K562 (cell line): ENCODE results near the gene IGF2R. TPM values are rescaled to one million over a fixed set of nuclear protein-coding genes. Genes with fewer than 3 reads are reported as not detected.

Experiments
- ATAC-seq: fragments of 200-7000 bp; cut with Tn5 transposase; 3 replicates; pipeline ENCODE4 v1.9.1; 2020; ENCODE audit warnings: moderate library complexity
- BruUV-seq: library from RNA; stranded (reverse); fragments of 400-500 nt; replicated peaks from 2 replicates; lab custom pipeline; 2021; lab: Mats Ljungman, UMichigan
- CTCF ChIA-PET: fragments of 300-600 bp; formaldehyde crosslinking; extraction: SDS; loops from one replicate; lab custom pipeline; 2021; ENCODE audit warnings: low intra/inter-chr PET ratio; lab: Yijun Ruan, JAX
- POLR2A ChIA-PET: fragments of 300-600, 350-650 bp; sonication (Branson Sonifier 250); formaldehyde crosslinking; extraction: SDS; loops from one replicate; lab custom pipeline; 2021; ENCODE audit warnings: antibody characterized with exemption, inconsistent platforms; lab: Yijun Ruan, JAX
- DNase-seq, 4 experiments: peaks; one replicate each; pipeline versions ENCODE4 v3.0.0 to v3.0.0-alpha.2; 2011 to 2018; ENCODE audit warnings: low spot score in 3 of 4, mixed read lengths in 3 of 4; ENCODE audit errors: extremely low read depth in 1 of 4
- FAIRE-seq: peaks from 2 replicates; lab custom pipeline; 2011; peaks lifted over from hg19 to GRCh38; lab: Jason Lieb, UNC
- H2AFZ ChIP-seq: 2 replicates; pipeline ENCODE4 v1.6.0; 2011; ENCODE audit warnings: low read depth, low read length, control low read depth, inconsistent platforms
- H3K27ac ChIP-seq: fragments of 200-600 bp; 3 replicates; pipeline ENCODE4 v1.8.0; 2011; ENCODE audit warnings: low read depth, mild to moderate bottlenecking, control low read depth, inconsistent platforms, low read length, moderate library complexity, mixed read lengths; ENCODE audit errors: extremely low read depth
- H3K27me3 ChIP-seq, 2 experiments: fragments of 300-600 bp in 1 of 2; 2 replicates in 1 of 2; 3 replicates in 1 of 2; pipeline versions ENCODE4 v1.6.0 to v1.8.0; 2011; ENCODE audit warnings: inconsistent platforms in 2 of 2, low read length in 2 of 2, mild to moderate bottlenecking in 1 of 2, mixed read lengths in 1 of 2, moderate library complexity in 1 of 2; ENCODE audit not compliant: control insufficient read depth in 2 of 2, insufficient read depth in 2 of 2
- H3K36me3 ChIP-seq: fragments of 300-600 bp; 3 replicates; pipeline ENCODE4 v1.8.0; 2011; ENCODE audit warnings: mild to moderate bottlenecking, low read length, inconsistent platforms; ENCODE audit not compliant: control insufficient read depth, insufficient read depth
- H3K4me1 ChIP-seq, 2 experiments: fragments of 200-600 bp in 1 of 2; replicated peaks in 1 of 2; 2 replicates in 1 of 2; 3 replicates in 1 of 2; pipeline versions ENCODE4 v1.5.1 to v1.8.0; 2011; ENCODE audit warnings: inconsistent platforms in 2 of 2, low read length in 2 of 2, mild to moderate bottlenecking in 1 of 2, mixed read lengths in 1 of 2, moderate library complexity in 1 of 2; ENCODE audit not compliant: control insufficient read depth in 2 of 2, insufficient read depth in 2 of 2
- H3K4me2 ChIP-seq: 2 replicates; pipeline ENCODE4 v1.6.1; 2011; ENCODE audit warnings: low read length, control low read depth, inconsistent platforms, mixed read lengths; ENCODE audit not compliant: insufficient read depth
- H3K4me3 ChIP-seq: fragments of 200-600 bp; sonication (generic), shearing (Covaris generic); 2 replicates; pipeline ENCODE4 v1.5.1; 2016; ENCODE audit warnings: control low read depth, inconsistent platforms
- H3K79me2 ChIP-seq: fragments of 200-600 bp; 3 replicates; pipeline ENCODE4 v1.8.0; 2011; ENCODE audit warnings: low read length, inconsistent platforms; ENCODE audit not compliant: control insufficient read depth, insufficient read depth
- H3K9ac ChIP-seq, 2 experiments: 2 replicates each; pipeline versions ENCODE4 v1.6.0 to v1.6.1; 2011; ENCODE audit warnings: low read depth in 2 of 2, low read length in 2 of 2, control low read depth in 1 of 2, inconsistent platforms in 1 of 2, mild to moderate bottlenecking in 1 of 2, mixed read lengths in 1 of 2; ENCODE audit not compliant: insufficient read depth in 1 of 2
- H3K9me1 ChIP-seq: one replicate; pipeline ENCODE4 v1.6.0; 2011; ENCODE audit warnings: inconsistent platforms, mild to moderate bottlenecking, low read length, moderate library complexity; ENCODE audit not compliant: control insufficient read depth, insufficient read depth
- H3K9me3 ChIP-seq: replicated peaks from 2 replicates; pipeline ENCODE4 v1.5.1; 2011; ENCODE audit warnings: low read depth, low read length, inconsistent platforms; ENCODE audit not compliant: control insufficient read depth, insufficient read depth
- H4K20me1 ChIP-seq: replicated peaks from 2 replicates; pipeline ENCODE4 v1.6.1; 2011; ENCODE audit warnings: low read length, inconsistent platforms, mixed read lengths; ENCODE audit not compliant: control insufficient read depth, insufficient read depth
- GABPB1 ChIP-seq: sonication (generic); formaldehyde crosslinking; IDR thresholded peaks from 2 replicates; pipeline ENCODE4 v1.8.0; 2022; ENCODE audit warnings: mild to moderate bottlenecking, missing genetic modification reagents
- ID3 ChIP-seq, 2 experiments: fragments of 250-450 bp in 1 of 2; fragments of 450-650 bp in 1 of 2; sonication (Bioruptor Pico) in 1 of 2; IDR thresholded peaks; 2 replicates each; pipeline versions ENCODE4 v1.6.1 to v1.8.0; 2016 to 2021; ENCODE audit warnings: mild to moderate bottlenecking in 2 of 2, moderate library complexity in 2 of 2, missing compliant biosample characterization in 1 of 2, missing genetic modification characterization in 1 of 2
- MNT ChIP-seq, 2 experiments: fragments of 450-650 bp; conservative IDR thresholded peaks; 2 replicates each; pipeline ENCODE4 v1.6.1; 2017; ENCODE audit warnings: mild to moderate bottlenecking in 2 of 2, moderate library complexity in 2 of 2
- MYNN ChIP-seq, 2 experiments: sonication (generic); formaldehyde crosslinking in 1 of 2; IDR thresholded peaks; 2 replicates each; pipeline versions ENCODE4 v1.5.0 to v1.6.1; 2016 to 2020; ENCODE audit warnings: antibody characterized with exemption in 1 of 2, missing genetic modification reagents in 1 of 2
- SAFB ChIP-seq: fragments of 200-400 bp; formaldehyde crosslinking; IDR thresholded peaks from 2 replicates; pipeline ENCODE4 v1.6.1; 2017; ENCODE audit warnings: low read depth, low read length, borderline replicate concordance
- VEZF1 ChIP-seq: fragments of 200-800 bp; sonication (Bioruptor generic); IDR thresholded peaks from 2 replicates; pipeline ENCODE4 v1.6.1; 2017; ENCODE audit warnings: missing genetic modification characterization, missing compliant biosample characterization
- ZNF217 ChIP-seq: sonication (generic); formaldehyde crosslinking; IDR thresholded peaks from 2 replicates; pipeline ENCODE4 v1.8.0; 2022; ENCODE audit warnings: mild to moderate bottlenecking, missing genetic modification reagents
- ZNF274 ChIP-seq: IDR thresholded peaks from 2 replicates; pipeline ENCODE4 v1.6.1; 2011; ENCODE audit warnings: low read depth, mild to moderate bottlenecking, low read length, moderate library complexity, borderline replicate concordance
- WGBS: fragments of 100-300 bp; shearing (Covaris generic); methylation state at CpG from one replicate; pipeline ENCODE4 v1.1.6; 2016; ENCODE audit warnings: low coverage, mixed read lengths; ENCODE audit not compliant: insufficient coverage; ENCODE audit errors: missing lambda C conversion rate; 5-methylcytosine and 5-hydroxymethylcytosine counted together
- in situ Hi-C: fragments of 300-500 bp; cut with MboI; formaldehyde crosslinking; loops from 4 replicates; pipeline ENCODE4 v1.15.0; 2018; ENCODE audit warnings: inconsistent platforms, mixed read lengths
- intact Hi-C: fragments of 100-400 bp; cut with micrococcal nuclease; formaldehyde crosslinking; loops from 2 replicates; pipeline ENCODE4 v1.14.2; 2022
- polyA plus RNA-seq, 8 experiments: library from polyadenylated mRNA; depleted of rRNA in 4 of 8; stranded (reverse) in 5 of 8; unstranded in 3 of 8; fragments of >200 nt; fragmentation: Nextera tagmentation in 2 of 8; fragmentation: Illumina TruSeq in 1 of 8; extraction: Ambion mirVana in 2 of 8; extraction: Trizol in 1 of 8; gene quantifications; 2 replicates each; pipeline versions ENCODE4 v1.2.1 to v1.2.3, GENCODE V29; 2011 to 2014; ENCODE audit warnings: inconsistent platforms in 1 of 8, missing spikeins in 1 of 8
- total RNA-seq, 7 experiments: library from RNA; depleted of rRNA in 6 of 7; stranded (reverse); fragments of >200 nt in 6 of 7; fragmentation: Illumina TruSeq in 2 of 7; extraction: Trizol in 2 of 7; gene quantifications; 2 replicates each; pipeline versions ENCODE4 v1.2.1 to v1.2.3, GENCODE V29; 2011 to 2021; ENCODE audit warnings: low replicate concordance in 1 of 7

Gene IGF2R
- total and polyA plus RNA-seq, 9 of the 15 experiments (the other 6 are each of a cell fraction or from before 2014, with no cell fraction given), result 3.5 to 92.3 (median 34.5) TPM

- no peak for TF ChIP-seq MYNN (IDR thresholded peaks at IDR 0.05)
- TF ChIP-seq MYNN (CRISPR knock-in tag; IDR thresholded peaks at IDR 0.05), result no peak
- in situ Hi-C loops (no loop called here), intact Hi-C loops (no loop called here)
- ChIA-PET CTCF (no interaction called here), POLR2A (interaction anchor here (0.7 to 1.3 kb wide), 5 partner anchors 10 to 533 kb away, joined by 3 to 5 read pairs (median 3); no protein-coding TSS in a partner anchor)
- Histone ChIP-seq H3K4me3 (no peak overlapping the region), H3K27ac (no peak overlapping the region), H3K27me3 (no peaks in the 10 kb centered on the region), H4K20me1 (no peaks in the 10 kb centered on the region), H3K79me2 (no peaks in the 10 kb centered on the region), H3K9me3 (no peaks in the 10 kb centered on the region), H2AFZ (no peak overlapping the region), H3K9ac (no peak overlapping the region), H3K36me3 (peaks cover 89% of the 10 kb centered on the region; the same call in 2 of the 3 replicates), H3K4me1 (no peaks in the 10 kb centered on the region), H3K4me2 (no peak overlapping the region), H3K9me1 (no peaks in the 10 kb centered on the region)
- BruUV-seq, result no TSS peak
- 88% methylated on average over 5 of the region's 5 CpGs for WGBS
- ATAC-seq, result no peak
- FAIRE-seq, result no peak
- DNase-seq, result no peak
These were observed 86.5 kb downstream of the IGF2R start for GRCh38 chr6:160055378-160055777.

GRCh38 chr6:160055813-160056212, 86.9 kb downstream of the IGF2R start:
- Histone ChIP-seq H2AFZ (no peak overlapping the region), H3K4me3 (no peak overlapping the region), H3K4me1 (no peaks in the 10 kb centered on the region), H3K27me3 (no peaks in the 10 kb centered on the region), H3K36me3 (peaks cover 89% of the 10 kb centered on the region; the same call in 2 of the 3 replicates), H3K9me3 (no peaks in the 10 kb centered on the region), H4K20me1 (no peaks in the 10 kb centered on the region), H3K9ac (no peak overlapping the region), H3K4me2 (no peak overlapping the region), H3K9me1 (no peaks in the 10 kb centered on the region), H3K27ac (no peak overlapping the region), H3K79me2 (no peaks in the 10 kb centered on the region)
- no peak for TF ChIP-seq ZNF217 (CRISPR knock-in tag)
- TF ChIP-seq VEZF1, result no peak
- TF ChIP-seq GABPB1, result no peak
- TF ChIP-seq ID3 (CRISPR knock-in tag; IDR thresholded peaks at IDR 0.05), result no peak
- no peak for TF ChIP-seq ID3 (tag; IDR thresholded peaks at IDR 0.05)
- TF ChIP-seq ZNF274, result no peak
- TF ChIP-seq SAFB, result no peak
- TF ChIP-seq MNT (conservative IDR thresholded peaks at IDR 0.05), result no peak
- ChIA-PET CTCF (no interaction called here), POLR2A (interaction anchor here (0.7 to 1.3 kb wide), 7 partner anchors 9 to 533 kb away, joined by 3 to 5 read pairs (median 3); no protein-coding TSS in a partner anchor)
- no peak for DNase-seq
- intact Hi-C loops (no loop called here), in situ Hi-C loops (no loop called here)
- BruUV-seq, result no TSS peak
- WGBS, result 98% methylated on average over 6 of the region's 6 CpGs
- no peak for ATAC-seq
- no peak for FAIRE-seq
